SIG-M5 (cell line): Measurements from ENCODE around the gene GPX8.

Experiments
- DNase-seq: peaks from one replicate; lab custom pipeline; 2025; lab: John Stamatoyannopoulos, UW

Gene GPX8, protein sequence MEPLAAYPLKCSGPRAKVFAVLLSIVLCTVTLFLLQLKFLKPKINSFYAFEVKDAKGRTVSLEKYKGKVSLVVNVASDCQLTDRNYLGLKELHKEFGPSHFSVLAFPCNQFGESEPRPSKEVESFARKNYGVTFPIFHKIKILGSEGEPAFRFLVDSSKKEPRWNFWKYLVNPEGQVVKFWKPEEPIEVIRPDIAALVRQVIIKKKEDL

DNA sequence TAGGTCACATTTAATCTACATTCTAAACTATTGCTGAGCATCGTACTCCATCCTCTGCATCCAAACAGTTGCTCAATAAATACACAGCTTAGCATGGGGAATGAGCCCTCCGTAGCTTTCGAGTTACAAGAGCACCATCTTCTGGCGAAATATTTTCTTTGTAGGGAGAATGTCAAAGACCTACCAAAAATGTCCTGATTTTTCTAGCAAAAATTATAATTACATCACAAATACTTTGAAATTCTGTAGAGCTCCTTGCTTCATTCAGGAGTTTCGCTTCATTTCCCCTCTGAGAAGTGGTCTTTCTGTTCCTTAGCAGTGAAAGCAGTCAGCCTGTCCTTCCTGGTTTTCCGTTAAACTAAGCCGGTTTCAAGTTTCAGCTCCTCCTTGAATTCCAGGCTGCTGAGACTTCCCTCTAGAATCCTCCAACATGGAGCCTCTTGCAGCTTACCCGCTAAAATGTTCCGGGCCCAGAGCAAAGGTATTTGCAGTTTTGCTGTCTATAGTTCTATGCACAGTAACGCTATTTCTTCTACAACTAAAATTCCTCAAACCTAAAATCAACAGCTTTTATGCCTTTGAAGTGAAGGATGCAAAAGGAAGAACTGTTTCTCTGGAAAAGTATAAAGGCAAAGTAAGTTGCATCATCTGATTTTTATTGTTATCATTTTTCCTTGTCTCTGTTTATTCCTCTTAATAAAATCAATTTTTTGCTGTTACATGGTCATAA, at the start of gene GPX8:
TSS of gene GPX8 (plus strand) at position 409 of the 730 bp plus-strand sequence. CDS start at position 431, 22 bp downstream.
- no peak for DNase-seq

DNA sequence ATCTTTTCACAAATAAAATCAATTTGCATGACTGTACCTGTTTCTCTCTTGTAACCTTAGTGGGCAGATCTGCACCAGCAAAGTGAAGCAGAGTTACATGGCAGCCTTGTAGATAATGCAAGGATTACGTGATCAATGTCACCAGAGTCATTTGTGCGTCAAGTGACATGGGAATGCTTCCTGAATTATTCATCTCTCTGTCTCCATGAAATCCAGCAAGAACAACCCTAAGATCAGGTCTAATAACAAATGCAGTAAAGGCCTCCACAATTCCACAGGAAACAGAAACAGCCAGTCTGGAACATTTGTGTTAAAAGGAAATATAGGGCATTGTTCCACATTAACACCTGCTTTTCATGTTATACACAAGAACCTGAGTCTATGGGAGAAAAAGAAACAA, 49.8 kb upstream of the GPX8 start:
- DNase-seq = no peak

DNA sequence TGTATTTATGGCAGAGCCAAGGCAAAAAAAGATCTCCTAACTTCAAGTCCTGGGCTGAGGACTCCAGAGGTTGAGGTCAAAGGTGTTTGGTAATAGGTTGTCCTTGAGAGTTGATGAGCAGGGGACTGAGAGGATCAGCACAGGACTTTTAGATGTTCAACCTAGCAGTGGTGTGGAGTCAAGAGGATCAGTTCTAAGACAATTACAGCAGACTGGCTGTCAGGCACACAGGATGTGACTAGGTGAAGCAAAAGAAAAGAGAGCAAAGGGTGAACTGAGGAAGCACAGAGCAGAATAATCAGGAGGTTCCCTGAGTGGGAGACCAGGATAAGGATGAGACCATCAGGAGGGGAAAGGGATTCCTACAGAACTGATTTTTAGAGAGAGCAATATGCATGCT, 46.6 kb upstream of the GPX8 start:
- DNase-seq = no peak

DNA sequence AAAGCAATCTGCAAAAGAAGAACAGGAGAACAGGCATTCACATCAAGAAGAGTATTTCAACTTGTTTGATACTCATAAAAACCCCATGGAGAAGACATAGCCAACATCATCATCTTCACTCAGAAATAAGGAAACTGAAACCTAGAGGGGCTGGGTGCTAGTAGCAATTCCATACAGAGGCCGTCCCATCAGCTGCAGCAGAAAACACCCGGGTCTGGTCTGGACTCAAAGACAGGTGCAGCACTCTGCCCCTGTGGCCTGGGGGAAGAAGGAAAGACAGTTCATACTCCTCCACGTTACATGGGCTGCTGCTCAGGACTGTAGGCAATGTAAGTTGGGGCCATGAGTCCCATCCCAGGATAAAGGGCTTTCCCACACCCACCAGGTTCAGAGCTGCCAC, 45.9 kb upstream of the GPX8 start:
- DNase-seq = no peak

DNA sequence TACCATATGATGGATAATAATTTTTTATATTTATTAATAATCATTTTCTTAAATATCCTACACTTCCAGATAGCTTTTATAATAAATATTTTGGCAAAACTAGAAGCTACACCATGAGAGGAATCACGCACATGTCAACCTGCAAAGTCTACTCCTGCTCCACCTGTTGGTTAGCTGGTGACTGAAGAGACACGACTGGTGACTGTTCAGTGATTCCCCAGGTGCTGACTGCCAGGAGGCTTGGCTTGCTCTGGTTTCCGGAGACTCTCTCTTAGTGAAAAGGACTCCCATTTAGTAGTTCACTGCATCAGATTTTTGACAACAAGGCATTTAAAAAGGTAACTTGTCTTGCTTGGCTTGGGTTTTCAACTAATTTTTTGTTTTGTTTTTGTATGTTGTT, 36.6 kb upstream of the GPX8 start:
- no peak for DNase-seq

DNA sequence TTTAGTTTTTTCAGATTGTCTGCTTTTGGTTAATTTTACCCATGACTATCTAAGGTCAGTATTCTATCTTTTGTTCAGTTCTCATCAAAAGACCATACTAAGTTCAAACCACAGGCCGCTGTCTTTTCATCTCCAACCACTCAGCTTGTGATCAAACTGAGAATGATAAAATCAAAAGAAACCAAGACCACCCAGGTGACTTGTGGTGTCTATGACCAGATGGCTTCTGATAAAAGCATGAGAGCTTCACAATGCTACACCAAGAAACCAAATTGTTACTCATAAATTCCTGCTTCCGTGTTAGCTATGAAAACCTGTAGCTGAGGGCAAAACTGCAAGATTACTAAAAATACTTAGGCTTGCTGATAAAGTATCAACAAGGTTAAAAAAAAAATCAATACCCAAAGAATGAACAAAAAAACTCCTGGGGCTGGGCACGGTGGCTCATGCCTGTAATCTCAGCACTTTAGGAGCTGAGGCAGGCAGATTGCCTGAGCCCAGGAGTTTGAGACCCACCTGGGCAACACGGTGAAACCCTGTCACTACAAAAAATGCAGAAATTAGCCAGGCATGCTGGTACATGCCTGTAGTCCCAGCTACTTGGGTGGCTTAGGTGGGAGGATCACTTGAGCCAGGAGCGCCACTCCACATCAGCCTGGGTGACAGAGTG, 25.8 kb upstream of the GPX8 start:
- no peak for DNase-seq

DNA sequence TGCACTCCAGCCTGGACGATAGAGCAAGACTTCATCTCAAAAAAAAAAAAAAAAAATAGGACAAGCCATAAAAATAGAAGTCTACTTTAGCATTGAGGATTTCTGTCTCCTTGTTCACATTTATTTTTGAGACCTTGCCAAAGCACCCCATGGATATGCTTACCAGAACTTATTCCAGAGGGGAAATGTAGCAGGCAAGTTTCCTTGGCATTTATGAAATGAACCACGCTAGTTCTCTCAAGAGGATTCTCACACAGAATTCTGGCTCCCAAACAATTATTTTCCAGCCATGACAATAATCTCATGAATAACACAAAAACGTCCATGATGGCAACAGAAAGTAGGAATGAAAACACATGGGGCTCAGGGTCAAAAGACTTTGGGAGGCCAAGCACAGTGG, 23.4 kb upstream of the GPX8 start:
- no peak for DNase-seq

DNA sequence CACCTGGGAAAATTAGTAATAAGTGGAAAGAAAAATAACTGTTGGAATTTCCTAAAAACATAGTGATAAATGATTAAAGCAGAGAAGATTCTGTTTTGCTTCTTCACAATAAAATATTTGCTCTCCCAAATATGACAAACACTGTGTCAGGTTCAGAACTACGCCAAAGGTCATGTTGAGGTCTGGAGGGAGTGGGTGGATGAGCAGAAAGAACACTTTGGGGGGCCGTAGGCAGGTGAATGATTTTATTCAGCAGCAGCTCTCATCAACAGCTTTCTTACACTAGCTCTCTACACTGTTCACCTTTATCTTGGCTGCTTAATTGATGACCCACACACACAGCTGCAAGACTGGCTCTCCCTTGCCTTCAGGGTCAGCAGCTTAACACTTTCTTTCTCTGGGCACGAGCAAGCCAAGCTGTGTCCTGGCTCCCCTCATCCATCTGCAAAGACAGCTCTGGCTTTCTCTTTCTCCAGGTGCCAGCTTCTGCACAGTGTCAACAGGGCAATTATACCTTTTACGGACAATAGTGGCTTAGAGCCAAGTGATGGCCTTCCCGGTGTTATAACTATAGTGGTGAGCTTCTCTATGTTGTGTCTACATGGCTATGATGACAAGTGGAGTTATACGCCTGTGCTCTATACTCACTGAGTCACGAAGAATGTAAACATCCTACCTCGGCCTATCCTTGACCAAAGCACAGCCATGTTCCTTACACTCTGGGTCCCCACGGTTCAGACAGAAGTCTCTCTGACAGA, 18.9 kb upstream of the GPX8 start:
- DNase-seq = no peak

DNA sequence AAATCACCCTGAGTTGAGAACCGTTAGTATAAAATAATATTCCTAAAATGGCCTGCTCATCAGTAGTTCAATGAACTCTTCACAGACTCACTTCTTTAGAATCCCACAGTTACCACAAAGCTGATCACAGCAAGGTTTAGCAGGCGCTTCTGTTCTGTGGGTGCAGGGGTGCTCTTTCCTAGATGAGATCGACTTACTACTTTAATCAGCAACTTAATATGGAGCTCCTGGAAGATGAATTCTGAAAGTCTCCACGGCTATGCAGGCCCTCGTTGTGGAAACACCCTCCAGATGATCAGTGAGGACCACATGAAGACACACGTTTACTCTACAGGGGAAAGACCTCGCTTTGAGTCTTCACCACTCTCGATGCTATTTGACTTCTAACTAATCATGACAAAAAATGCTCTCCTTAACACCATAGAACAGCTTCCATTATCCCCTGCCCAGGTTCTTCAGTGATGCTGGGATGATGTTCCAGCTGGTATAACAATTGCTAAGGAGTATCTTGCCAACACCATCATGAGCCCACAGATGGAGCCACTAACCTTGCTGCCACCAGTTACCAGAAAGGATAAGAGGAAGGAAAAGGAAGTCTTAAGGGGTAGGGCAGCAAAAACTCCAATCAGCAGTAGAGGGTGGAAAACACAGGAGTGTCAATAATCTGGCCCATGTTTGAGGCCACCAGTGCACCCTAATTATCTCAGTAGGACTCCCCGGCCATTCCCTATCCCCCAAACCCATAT, 17.9 kb upstream of the GPX8 start:
- no peak for DNase-seq

DNA sequence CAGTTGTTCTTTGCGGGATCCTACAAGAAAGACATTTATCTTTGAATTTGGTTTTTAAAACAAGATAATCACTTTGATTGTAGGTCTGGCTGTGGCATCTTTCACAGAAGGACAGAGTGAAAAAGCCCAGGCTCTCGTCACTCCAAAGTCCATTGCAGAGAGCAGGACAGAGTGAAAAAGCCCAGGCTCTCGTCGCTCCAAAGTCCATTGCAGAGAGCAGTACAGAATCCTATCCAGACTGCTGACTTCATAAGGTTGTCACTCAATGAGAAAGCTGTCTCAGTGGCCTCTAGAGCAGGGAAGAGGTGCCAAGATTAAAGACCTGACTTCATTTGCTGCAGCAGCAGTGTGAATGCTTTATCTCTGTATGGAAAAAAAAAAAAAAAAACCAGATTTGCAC, 16.3 kb upstream of the GPX8 start:
- DNase-seq = no peak

DNA sequence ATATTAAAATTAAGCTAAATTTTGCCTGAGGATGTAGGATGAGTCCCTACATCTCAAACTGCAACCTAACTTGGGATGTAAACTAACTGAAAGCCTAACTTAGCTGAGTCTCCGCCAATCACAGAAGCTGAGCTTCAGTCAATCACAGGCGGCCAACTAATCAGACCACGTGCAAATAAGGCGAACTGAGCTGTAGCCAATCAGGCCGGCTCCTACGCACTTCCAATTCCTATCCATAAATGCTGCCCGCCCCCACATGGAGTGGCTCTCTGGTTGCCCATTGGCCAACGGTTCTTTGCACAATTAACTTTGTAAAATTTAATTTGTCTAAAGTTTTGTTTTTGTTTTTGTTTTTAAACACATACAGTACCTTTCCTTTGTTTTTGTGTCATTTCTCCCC, 13.9 kb upstream of the GPX8 start:
- no peak for DNase-seq

DNA sequence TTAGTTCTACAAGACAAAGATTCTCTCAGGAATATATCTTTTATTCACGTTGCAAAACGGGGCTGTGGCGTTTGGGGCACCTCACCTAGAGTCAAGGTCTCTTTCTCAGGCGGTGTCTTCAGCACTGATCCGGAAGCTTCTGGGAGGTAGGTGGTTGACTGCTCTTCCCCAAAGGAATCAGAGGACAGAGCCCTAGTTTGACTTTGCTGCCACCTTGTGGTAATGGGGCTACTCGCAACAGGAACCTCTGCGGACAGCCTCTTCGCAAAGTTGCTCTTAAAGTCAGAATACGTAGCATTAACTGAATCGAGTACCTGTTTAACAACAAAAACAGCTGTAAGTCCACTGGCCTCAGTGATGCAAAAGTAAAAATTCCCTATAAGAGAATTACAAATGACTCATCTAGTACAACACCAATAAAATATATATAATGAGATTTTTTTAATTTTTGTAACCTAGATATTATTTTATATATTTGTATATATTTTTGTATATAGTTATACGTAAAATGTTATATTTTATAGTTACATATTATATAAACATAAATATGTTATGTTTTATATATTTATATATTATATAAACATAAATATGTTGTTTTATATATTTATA, 13.3 kb upstream of the GPX8 start:
- DNase-seq = peak; percentile 20

DNA sequence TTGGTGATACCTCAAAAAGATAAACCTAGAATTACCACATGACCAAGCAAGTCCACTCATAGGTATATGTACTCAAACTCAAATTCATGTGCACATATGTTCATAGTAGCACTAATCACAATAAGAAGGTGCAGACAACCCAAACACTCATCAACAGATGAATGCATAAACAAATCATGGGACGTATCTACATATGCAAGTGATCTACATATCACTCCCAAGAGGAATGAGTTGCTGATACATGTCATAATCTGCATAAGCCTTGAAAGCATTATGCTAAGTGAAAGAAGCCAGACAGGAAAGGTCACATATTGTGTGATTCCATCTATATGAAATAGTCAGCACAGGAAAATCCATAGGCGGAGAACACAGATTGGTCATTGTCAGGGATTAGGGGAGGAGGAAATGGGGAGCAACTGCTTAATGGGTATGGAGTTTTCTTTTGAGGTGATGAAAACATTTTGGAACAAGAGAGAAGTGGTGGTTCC, 10.6 kb upstream of the GPX8 start:
- no peak for DNase-seq

DNA sequence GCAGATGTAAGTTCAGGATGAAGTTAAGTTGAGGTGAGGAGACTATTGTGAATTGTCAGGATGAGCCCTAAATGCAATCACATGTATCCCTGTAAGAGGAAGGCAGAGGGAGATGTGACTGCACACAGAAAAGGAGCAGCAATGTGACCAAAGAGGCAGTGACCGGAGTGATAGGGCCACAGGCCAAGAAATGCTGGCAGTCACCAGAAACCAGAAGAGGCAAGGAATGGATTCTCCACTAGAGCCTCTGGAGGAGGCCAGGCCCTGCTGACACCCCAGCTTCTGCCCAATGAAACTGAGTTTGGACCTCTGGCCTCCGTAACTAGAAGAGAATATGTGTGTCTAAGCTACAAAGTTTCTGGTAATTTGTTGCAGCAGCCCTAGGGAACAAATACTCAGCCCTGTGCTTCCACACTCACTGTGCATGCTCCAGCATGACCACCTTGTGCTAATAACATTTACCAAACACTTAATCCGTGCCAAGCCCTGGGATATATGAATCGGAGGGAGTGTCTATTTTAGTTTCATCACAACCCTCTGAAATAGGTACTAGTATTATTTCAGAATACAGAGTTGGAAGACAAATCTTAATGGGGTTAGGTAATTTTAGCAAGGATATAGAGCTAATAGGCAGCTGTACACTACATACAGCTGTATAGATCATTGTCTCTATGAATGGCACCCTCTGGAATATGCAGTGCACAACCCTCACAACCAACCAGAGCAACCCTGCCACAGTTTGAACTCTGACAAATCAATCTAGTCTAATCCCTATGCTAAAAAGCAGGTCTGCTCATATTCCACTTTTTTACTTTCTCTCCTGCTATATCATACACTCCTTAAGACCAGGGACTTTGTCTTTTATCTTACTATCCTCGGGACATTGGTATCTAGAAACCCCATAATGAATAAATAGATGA, 7.8 kb upstream of the GPX8 start:
- DNase-seq = no peak

DNA sequence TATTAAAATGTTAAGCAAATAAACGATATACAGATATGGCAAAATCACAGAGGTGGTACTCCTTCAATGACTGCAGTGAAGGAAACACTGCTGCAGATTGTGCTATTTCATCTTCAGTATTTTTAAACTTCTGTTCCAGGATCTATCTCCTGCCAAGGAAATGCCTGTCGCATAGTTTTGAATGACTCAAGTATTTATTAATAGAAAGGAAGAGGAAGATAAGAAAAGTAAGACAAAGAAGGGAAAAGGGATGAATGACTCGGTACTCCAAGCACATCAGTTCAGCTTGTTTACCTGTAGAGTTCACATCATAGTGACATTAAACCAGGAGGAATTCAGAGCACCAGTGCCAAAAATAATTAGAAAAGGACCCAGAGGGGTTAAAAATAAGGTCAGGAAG, 5.1 kb upstream of the GPX8 start:
- DNase-seq = no peak

DNA sequence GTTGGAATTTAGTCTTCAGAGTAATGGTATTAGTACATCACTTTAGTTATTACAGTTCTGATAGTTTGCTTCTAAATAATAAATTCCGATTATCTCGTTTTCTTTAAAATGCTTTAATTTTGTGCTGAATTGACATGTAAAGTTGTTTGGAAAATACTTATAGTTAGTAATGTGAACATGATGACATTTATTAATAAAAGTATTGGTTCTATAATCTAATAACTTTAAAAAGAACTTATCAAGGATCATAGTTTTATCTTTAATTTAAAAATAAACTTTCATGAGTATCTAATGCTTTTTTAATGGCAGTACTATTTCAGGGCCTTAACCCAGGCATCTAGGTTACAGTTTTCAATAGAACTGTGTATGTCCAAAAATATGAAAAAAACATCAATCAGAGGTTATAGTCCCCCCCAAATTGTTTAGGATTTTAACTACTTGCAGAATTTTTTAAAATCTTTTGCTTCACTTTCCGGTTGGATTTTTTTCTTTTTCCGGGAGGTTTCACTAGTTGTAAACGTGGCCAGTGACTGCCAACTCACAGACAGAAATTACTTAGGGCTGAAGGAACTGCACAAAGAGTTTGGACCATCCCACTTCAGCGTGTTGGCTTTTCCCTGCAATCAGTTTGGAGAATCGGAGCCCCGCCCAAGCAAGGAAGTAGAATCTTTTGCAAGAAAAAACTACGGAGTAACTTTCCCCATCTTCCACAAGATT, 680 bp downstream of the GPX8 start:
- no peak for DNase-seq

DNA sequence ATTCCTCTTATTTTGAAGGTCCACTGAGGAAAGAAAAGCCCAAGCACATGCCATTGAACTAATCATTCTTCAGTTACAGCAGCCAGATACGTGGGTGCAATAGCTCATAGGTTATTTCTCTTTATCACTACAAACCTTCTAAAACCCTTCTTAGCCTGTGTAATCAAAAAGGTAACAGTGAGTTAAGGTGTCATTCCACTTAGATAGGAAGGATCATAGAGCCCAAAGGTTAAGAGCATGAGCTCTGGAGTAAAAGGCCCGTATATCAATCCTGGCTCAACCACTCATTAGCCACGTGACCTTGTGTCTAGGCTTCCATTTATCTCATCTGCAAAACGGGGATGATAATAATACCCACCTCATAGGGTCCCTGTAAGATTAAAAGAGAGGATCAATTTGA, 2.7 kb downstream of the GPX8 start:
- DNase-seq = no peak

DNA sequence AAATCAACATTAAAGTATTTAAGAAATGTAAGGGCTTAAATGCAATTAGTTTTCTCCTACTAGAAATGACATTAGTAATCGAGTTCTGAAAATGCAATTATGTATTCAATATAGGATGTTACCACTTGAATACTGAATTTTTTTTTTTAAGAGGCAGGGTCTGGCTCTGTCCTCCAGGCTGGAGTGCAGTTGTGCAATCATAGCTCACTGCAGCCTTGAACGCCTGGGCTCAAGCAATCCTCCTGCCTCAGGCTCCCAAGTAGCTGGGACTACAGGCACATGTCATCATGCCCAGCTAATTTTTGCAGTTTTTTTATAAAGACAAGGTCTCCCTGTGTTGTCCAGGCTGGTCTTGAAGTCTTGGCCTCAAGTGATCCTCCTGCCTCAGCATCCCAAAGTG, 11.5 kb downstream of the GPX8 start:
- no peak for DNase-seq

DNA sequence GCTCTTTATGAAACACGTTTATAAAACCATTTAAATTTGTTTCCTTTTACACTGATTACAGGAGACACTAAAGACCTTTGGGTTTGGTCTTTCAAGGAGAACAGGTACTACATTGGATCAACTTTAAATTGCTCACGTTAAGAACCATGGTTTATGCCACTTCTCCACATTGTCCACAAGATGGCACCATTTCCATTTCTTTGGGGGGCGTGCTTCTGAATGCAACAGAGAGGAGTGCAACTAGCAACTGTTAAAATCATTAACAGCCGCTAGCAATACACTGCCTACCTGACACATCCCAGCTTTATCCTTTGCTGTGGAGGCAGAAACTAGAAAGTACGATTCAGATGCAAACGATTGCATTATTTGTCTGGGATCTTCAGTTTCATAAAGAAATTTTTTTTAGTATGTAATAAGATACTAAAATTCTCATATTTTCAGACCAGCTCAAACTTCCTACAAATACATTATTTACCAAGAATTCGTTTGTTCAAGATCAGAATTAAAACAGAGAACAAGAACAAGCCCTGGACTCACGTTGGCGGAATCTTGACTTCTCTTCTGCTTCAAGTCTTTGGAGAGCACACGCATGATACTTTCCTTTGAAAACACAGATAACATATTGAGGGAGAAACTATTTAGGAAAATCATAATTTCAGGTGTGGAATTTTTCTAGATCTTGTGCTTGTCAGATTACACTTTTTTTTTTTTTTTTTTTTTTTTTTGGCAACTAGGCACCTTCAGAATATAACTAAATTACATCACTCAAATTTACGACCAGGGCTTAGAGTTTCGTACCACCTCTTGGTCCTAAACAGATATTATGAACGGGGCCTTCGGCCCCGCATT, 12.3 kb downstream of the GPX8 start:
- DNase-seq = peak; percentile 31
